ENCODE data around the gene LCNL1. TPM values are rescaled to one million over a fixed set of nuclear protein-coding genes. Genes with fewer than 3 reads are reported as not detected.

The LCNL1 gene
- total and polyA plus RNA-seq, 8 donors = 0.12 to 0.38 (median 0.17) TPM; not detected in 3

GRCh38 chr9:137012694-137013570 lies 30.1 kb downstream of the LCNL1 start:
- no peaks in the 10 kb centered on the region for H3K9me3 ChIP-seq
- TF ChIP-seq CTCF (IDR thresholded peaks at IDR 0.05) = no peak
- H3K27ac ChIP-seq = no peak overlapping the region
- no peaks in the 10 kb centered on the region for H3K4me1 ChIP-seq
- DNase-seq = no peak
- ATAC-seq = no peak
- peaks cover 0 to 38% (median 0%) of the 10 kb centered on the region in 3 donors for H3K36me3 ChIP-seq
- FAIRE-seq = no peak
- 89 to 93% methylated on average over 67 of the region's 67 CpGs for WGBS, 2 donors
- H3K4me3 ChIP-seq = no peak overlapping the region
- intact Hi-C loops (cut with DNase I) = no loop called here
- H3K27me3 ChIP-seq = no peaks in the 10 kb centered on the region

GRCh38 chr9:137013571-137013940 lies 30.8 kb downstream of the LCNL1 start:
- FAIRE-seq = no peak
- DNase-seq = no peak
- H3K27ac ChIP-seq = no peak overlapping the region
- intact Hi-C loops (cut with DNase I) = no loop called here
- H3K27me3 ChIP-seq = no peaks in the 10 kb centered on the region
- WGBS, 2 donors = 97% methylated on average over 19 to 20 of the region's 20 CpGs
- ATAC-seq = no peak
- no peaks in the 10 kb centered on the region for H3K9me3 ChIP-seq
- TF ChIP-seq CTCF (IDR thresholded peaks at IDR 0.05) = no peak
- peaks cover 0 to 38% (median 0%) of the 10 kb centered on the region in 3 donors for H3K36me3 ChIP-seq
- H3K4me1 ChIP-seq = no peaks in the 10 kb centered on the region
- no peak overlapping the region for H3K4me3 ChIP-seq

GRCh38 chr9:137014166-137014565 lies 31.4 kb downstream of the LCNL1 start:
- DNase-seq (no peak), FAIRE-seq (no peak), ATAC-seq (no peak)
- TF ChIP-seq CTCF (IDR thresholded peaks at IDR 0.05) = no peak
- no peaks in the 10 kb centered on the region for H3K9me3 ChIP-seq
- intact Hi-C loops (cut with DNase I) = no loop called here
- peaks cover 0 to 42% (median 0%) of the 10 kb centered on the region in 3 donors for H3K36me3 ChIP-seq
- H3K27ac ChIP-seq = no peak overlapping the region
- WGBS, 2 donors = 89 to 96% methylated on average over 23 of the region's 23 CpGs
- no peaks in the 10 kb centered on the region for H3K27me3 ChIP-seq
- H3K4me3 ChIP-seq = no peak overlapping the region
- H3K4me1 ChIP-seq = no peaks in the 10 kb centered on the region

- DNase-seq (no peak), FAIRE-seq (no peak), ATAC-seq (no peak)
- Histone ChIP-seq H3K27me3 (no peaks in the 10 kb centered on the region), H3K27ac (no peak overlapping the region), H3K4me3 (no peak overlapping the region), H3K36me3 (peaks cover 0 to 35% (median 0%) of the 10 kb centered on the region in 3 donors), H3K9me3 (no peaks in the 10 kb centered on the region), H3K4me1 (no peaks in the 10 kb centered on the region)
- 96 to 98% methylated on average over 36 of the region's 36 CpGs for WGBS, 2 donors
- intact Hi-C loops (cut with DNase I) = no loop called here
- no peak for TF ChIP-seq CTCF (IDR thresholded peaks at IDR 0.05)
Observed at GRCh38 chr9:137014776-137015539, 32.2 kb downstream of the LCNL1 start.
